Stromal cell of bone marrow (primary cell): ENCODE data around the gene PTPRA.
"Not testable (repeated sequence)": the region's sequence is repeated elsewhere in the genome, so short reads cannot be mapped to it uniquely, and the experiment has no call there.

ENCODE experiments used
- DNase-seq: peaks from one replicate; pipeline ENCODE4 v3.0.0-alpha.2; 2012; ENCODE audit warnings: low read depth

Gene PTPRA

GRCh38 chr20:2873010-2873746 lies at the start of gene PTPRA:
Gene PTPRA (plus strand): TSS chr20:2873481. CDS start chr20:2964278, 90,797 bp downstream.
- peak; percentile 80 for DNase-seq

- no peak for DNase-seq
Observed at GRCh38 chr20:2825761-2826160, 47.5 kb upstream of the PTPRA start.

GRCh38 chr20:2826655-2827054 lies 46.6 kb upstream of the PTPRA start:
- no peak for DNase-seq

- no peak for DNase-seq
Observed at GRCh38 chr20:2829376-2829775, 43.9 kb upstream of the PTPRA start.

GRCh38 chr20:2831206-2831605 lies 42.1 kb upstream of the PTPRA start:
- not testable (repeated sequence) for DNase-seq

- no peak for DNase-seq
Observed at GRCh38 chr20:2833761-2834160, 39.5 kb upstream of the PTPRA start.

- no peak for DNase-seq
Observed at GRCh38 chr20:2834401-2835110, 38.7 kb upstream of the PTPRA start.

GRCh38 chr20:2835331-2835796 lies 37.9 kb upstream of the PTPRA start:
- no peak for DNase-seq

- DNase-seq: no peak
Observed at GRCh38 chr20:2836035-2836434, 37.2 kb upstream of the PTPRA start.

- no peak for DNase-seq
Observed at GRCh38 chr20:2837221-2837960, 35.9 kb upstream of the PTPRA start.

GRCh38 chr20:2838170-2838797 lies 35.0 kb upstream of the PTPRA start:
- DNase-seq: no peak

GRCh38 chr20:2838847-2839671 lies 34.2 kb upstream of the PTPRA start:
- no peak for DNase-seq

- DNase-seq: no peak
Observed at GRCh38 chr20:2839732-2840137, 33.5 kb upstream of the PTPRA start.

- peak; percentile 69 for DNase-seq
Observed at GRCh38 chr20:2840138-2840966, 32.9 kb upstream of the PTPRA start, which contains the start of the genes PCED1A and VPS16. Gene PCED1A (minus strand): TSS chr20:2840655. CDS start chr20:2839912, 743 bp downstream. Gene VPS16 (plus strand): TSS chr20:2840745. CDS start chr20:2840775, 30 bp downstream.

- no peak for DNase-seq
Observed at GRCh38 chr20:2840967-2841531, 32.2 kb upstream of the PTPRA start.

GRCh38 chr20:2845607-2846006 lies 27.7 kb upstream of the PTPRA start:
- DNase-seq: no peak

GRCh38 chr20:2846698-2847097 lies 26.6 kb upstream of the PTPRA start:
- DNase-seq: no peak

- no peak for DNase-seq
Observed at GRCh38 chr20:2847802-2848201, 25.5 kb upstream of the PTPRA start.

GRCh38 chr20:2849529-2849928 lies 23.8 kb upstream of the PTPRA start:
- no peak for DNase-seq

GRCh38 chr20:2851086-2851485 lies 22.2 kb upstream of the PTPRA start:
- DNase-seq: no peak
